A549 (cell line): ENCODE results near the gene OGFRL1. TPM values are rescaled to one million over a fixed set of nuclear protein-coding genes. Genes with fewer than 3 reads are reported as not detected.

Source experiments
- ATAC-seq, 2 experiments: fragments of 200-7000 bp in 1 of 2; fragments of >200 bp in 1 of 2; cut with Nextera tagmentation in 1 of 2; cut with Tn5 transposase in 1 of 2; 3 replicates each; pipeline versions ENCODE4 v1.8.0 to v1.9.1; 2018 to 2020; ENCODE audit warnings: mild to moderate bottlenecking in 1 of 2, moderate library complexity in 1 of 2
- CTCF ChIA-PET: fragments of 300-600 bp; sonication (Branson Sonifier 250); formaldehyde crosslinking; extraction: SDS; loops from one replicate; lab custom pipeline; 2021; ENCODE audit warnings: antibody characterized with exemption, inconsistent platforms; lab: Yijun Ruan, JAX
- POLR2A ChIA-PET: fragments of 350-600 bp; formaldehyde crosslinking; extraction: SDS; loops from one replicate; lab custom pipeline; 2021; ENCODE audit warnings: antibody characterized with exemption, inconsistent platforms; lab: Yijun Ruan, JAX
- DNase-seq, 2 experiments: peaks; one replicate each; pipeline versions ENCODE4 v3.0.0 to v3.0.0-alpha.2; 2011 to 2016; ENCODE audit warnings: low read depth in 1 of 2, low spot score in 1 of 2
- FAIRE-seq: peaks from 2 replicates; lab custom pipeline; 2011; peaks lifted over from hg19 to GRCh38; lab: Jason Lieb, UNC
- H3K27ac ChIP-seq, 2 experiments: fragments of >200 bp; sonication (Bioruptor Twin); formaldehyde crosslinking; 3 replicates each; pipeline ENCODE4 v1.5.1; 2016 to 2017
- H3K4me1 ChIP-seq: fragments of >200 bp; sonication (Bioruptor Twin); formaldehyde crosslinking; 3 replicates; pipeline ENCODE4 v1.6.1; 2016
- H3K4me2 ChIP-seq: fragments of >200 bp; sonication (Bioruptor Twin); formaldehyde crosslinking; 3 replicates; pipeline ENCODE4 v1.6.1; 2016
- H3K4me3 ChIP-seq: fragments of >200 bp; sonication (Bioruptor Twin); formaldehyde crosslinking; 3 replicates; pipeline ENCODE4 v1.5.1; 2016
- H3K9me3 ChIP-seq: fragments of >200 bp; sonication (Bioruptor Twin); formaldehyde crosslinking; 3 replicates; pipeline ENCODE4 v1.6.1; 2016
- ATOH8 ChIP-seq: fragments of 250-450 bp; sonication (Bioruptor Pico); IDR thresholded peaks from 2 replicates; pipeline ENCODE4 v1.5.0; 2020; ENCODE audit warnings: low read depth, mild to moderate bottlenecking, moderate library complexity
- CBX2 ChIP-seq: fragments of 200-600 bp; sonication (generic); IDR thresholded peaks from 2 replicates; pipeline ENCODE4 v1.6.1; 2016; ENCODE audit warnings: low read depth, mild to moderate bottlenecking, borderline replicate concordance
- CEBPB ChIP-seq, 2 experiments: fragments of >200 bp in 1 of 2; sonication (Bioruptor Twin) in 1 of 2; formaldehyde crosslinking in 1 of 2; IDR thresholded peaks; 2 replicates each; pipeline ENCODE4 v1.6.1; 2012 to 2016
- CHD4 ChIP-seq: fragments of 200-600 bp; sonication (generic); IDR thresholded peaks from 2 replicates; pipeline ENCODE4 v1.6.1; 2016; ENCODE audit warnings: antibody characterized with exemption, mild to moderate bottlenecking, borderline replicate concordance
- EP300 ChIP-seq, 2 experiments: fragments of >200 bp; sonication (Bioruptor Twin); formaldehyde crosslinking; IDR thresholded peaks; 2 replicates in 1 of 2; 3 replicates in 1 of 2; pipeline ENCODE4 v1.6.1; 2016 to 2017
- FOXS1 ChIP-seq: fragments of 250-450 bp; sonication (Bioruptor Pico); IDR thresholded peaks from 2 replicates; pipeline ENCODE4 v1.5.0; 2020; ENCODE audit warnings: mild to moderate bottlenecking, moderate library complexity
- HEYL ChIP-seq: fragments of 250-450 bp; sonication (Bioruptor Pico); IDR thresholded peaks from 2 replicates; pipeline ENCODE4 v1.8.0; 2021; ENCODE audit warnings: mild to moderate bottlenecking, moderate library complexity
- HMGXB4 ChIP-seq: fragments of 250-450 bp; sonication (Bioruptor Pico); IDR thresholded peaks from 2 replicates; pipeline ENCODE4 v1.5.0; 2021; ENCODE audit warnings: mild to moderate bottlenecking, moderate library complexity, borderline replicate concordance
- HOXB13 ChIP-seq: fragments of 250-450 bp; sonication (Bioruptor Pico); IDR thresholded peaks from 2 replicates; pipeline ENCODE4 v1.5.0; 2020; ENCODE audit warnings: low read depth, mild to moderate bottlenecking, moderate library complexity
- HOXB5 ChIP-seq: fragments of 250-450 bp; sonication (Bioruptor Pico); IDR thresholded peaks from 2 replicates; pipeline ENCODE4 v1.5.0; 2020; ENCODE audit warnings: mild to moderate bottlenecking, moderate library complexity
- JUN ChIP-seq, 2 experiments: fragments of >200 bp; sonication (Bioruptor Twin); formaldehyde crosslinking; IDR thresholded peaks; 2 replicates in 1 of 2; 3 replicates in 1 of 2; pipeline ENCODE4 v1.6.1; 2016 to 2017
- KDM5A ChIP-seq: fragments of 200-600 bp; sonication (generic); IDR thresholded peaks from 2 replicates; pipeline ENCODE4 v1.6.1; 2016; ENCODE audit warnings: antibody characterized with exemption, mild to moderate bottlenecking
- MAFK ChIP-seq: fragments of 450-650 bp; IDR thresholded peaks from 2 replicates; pipeline ENCODE4 v1.6.1; 2014; ENCODE audit not compliant: partially characterized antibody
- MYC ChIP-seq: IDR thresholded peaks from 2 replicates; pipeline ENCODE4 v1.6.1; 2012; ENCODE audit warnings: mild to moderate bottlenecking, inconsistent platforms, low read length, improper control_type of control experiment, borderline replicate concordance
- NFE2L2 ChIP-seq: fragments of 150-350 bp; conservative IDR thresholded peaks from 2 replicates; pipeline ENCODE4 v1.6.1; 2014; ENCODE audit warnings: low read length
- NR3C1 ChIP-seq: fragments of >200 bp; sonication (Bioruptor Twin); formaldehyde crosslinking; IDR thresholded peaks from 3 replicates; pipeline ENCODE4 v1.6.1; 2017
- RAD21 ChIP-seq, 2 experiments: fragments of >200 bp in 1 of 2; sonication (Bioruptor Twin) in 1 of 2; formaldehyde crosslinking in 1 of 2; IDR thresholded peaks in 1 of 2; conservative IDR thresholded peaks in 1 of 2; 2 replicates in 1 of 2; 3 replicates in 1 of 2; pipeline ENCODE4 v1.6.1; 2012 to 2018; ENCODE audit warnings: inconsistent platforms in 1 of 2
- RARB ChIP-seq: fragments of 250-450 bp; sonication (Bioruptor Pico); IDR thresholded peaks from 2 replicates; pipeline ENCODE4 v1.8.0; 2021; ENCODE audit warnings: mild to moderate bottlenecking, moderate library complexity
- RFX5 ChIP-seq: fragments of 450-650 bp; IDR thresholded peaks from 2 replicates; pipeline ENCODE4 v1.7.1; 2014; ENCODE audit warnings: antibody characterized with exemption, mild to moderate bottlenecking, moderate library complexity
- SMC3 ChIP-seq: fragments of >200 bp; sonication (Bioruptor Twin); formaldehyde crosslinking; IDR thresholded peaks from 3 replicates; pipeline ENCODE4 v1.6.1; 2018; ENCODE audit warnings: inconsistent platforms
- SREBF2 ChIP-seq: fragments of 450-650 bp; IDR thresholded peaks from 2 replicates; pipeline ENCODE4 v1.6.1; 2014; ENCODE audit warnings: mild to moderate bottlenecking, moderate library complexity
- TFCP2L1 ChIP-seq: fragments of 250-450 bp; sonication (Bioruptor Pico); IDR thresholded peaks from 2 replicates; pipeline ENCODE4 v1.5.0; 2021; ENCODE audit warnings: mild to moderate bottlenecking
- TP53 ChIP-seq: fragments of 250-450 bp; sonication (Bioruptor Pico); IDR thresholded peaks from 2 replicates; pipeline ENCODE4 v1.5.0; 2021; ENCODE audit warnings: mild to moderate bottlenecking, moderate library complexity
- ZSCAN20 ChIP-seq: fragments of 250-450 bp; sonication (Bioruptor Pico); IDR thresholded peaks from 2 replicates; pipeline ENCODE4 v1.8.0; 2022; ENCODE audit warnings: mild to moderate bottlenecking, moderate library complexity
- WGBS: methylation state at CpG from one replicate; pipeline ENCODE4 v1.1.6; 2017; ENCODE audit errors: missing lambda C conversion rate; 5-methylcytosine and 5-hydroxymethylcytosine counted together
- polyA plus RNA-seq, 4 experiments: library from polyadenylated mRNA; depleted of rRNA in 3 of 4; stranded (reverse); fragments of >200 nt; fragmentation: RNase III in 1 of 4; extraction: RNeasy Plus Mini Kit Qiagen cat#74134 plus additional on column Dnase treatment in 1 of 4; gene quantifications; 2 replicates in 3 of 4; 3 replicates in 1 of 4; pipeline ENCODE4 v1.2.3, GENCODE V29; 2011 to 2017
- TF ChIP-seq, protein P1 (sequence below): IDR thresholded peaks from 2 replicates; pipeline ENCODE4 v1.6.1; 2012
- TF ChIP-seq, protein P2 (sequence below): IDR thresholded peaks from 2 replicates; pipeline ENCODE4 v1.6.1; 2012

Gene OGFRL1
- polyA plus RNA-seq, 2 of the 4 experiments (the other 2 are of a cell fraction) = 8.0 to 15.2 TPM

DNA sequence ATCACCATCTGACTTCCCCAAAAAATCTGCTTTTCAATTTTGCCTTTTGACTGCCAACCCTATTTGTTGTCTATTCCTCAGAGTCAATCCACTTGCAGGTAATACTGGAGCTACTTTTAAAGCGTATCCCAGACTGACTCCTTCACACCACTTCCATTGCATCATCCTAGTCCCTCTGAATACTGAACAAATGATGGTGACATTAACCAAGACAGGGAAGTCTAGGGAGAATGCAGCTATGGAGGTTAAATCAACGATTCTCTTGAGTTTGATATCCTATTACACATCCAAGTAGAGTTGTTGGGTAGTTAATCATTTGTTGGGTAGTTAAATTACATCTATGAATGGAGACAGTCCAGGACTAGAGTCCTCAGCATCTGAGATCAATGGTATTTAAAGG is 2.0 kb downstream of the OGFRL1 start:
- ATAC-seq = no peak
- H3K4me1 ChIP-seq = peaks cover 56% of the 10 kb centered on the region
- DNase-seq = no peak
- ChIA-PET CTCF (interaction anchor here (1.1 kb wide), 1 partner anchor 109 kb away, joined by 3 read pairs; no protein-coding TSS in a partner anchor), POLR2A (no interaction called here)
- 46% methylated on average over 2 of the region's 2 CpGs for WGBS
- peak in 1 of 2 experiments; percentile 34; a peak in 1 of 4 replicates for TF ChIP-seq CEBPB (IDR thresholded peaks at IDR 0.05)
- TF ChIP-seq ATOH8 (CRISPR knock-in tag) = no peak
- no peak for FAIRE-seq
- H3K27ac ChIP-seq = peak overlapping the region; percentile 90 to 98; a peak in 4 of 6 replicates
- peak overlapping the region; percentile 90 for H3K4me3 ChIP-seq
- H3K4me2 ChIP-seq = peak overlapping the region; percentile 66
- no peaks in the 10 kb centered on the region for H3K9me3 ChIP-seq

- H3K4me2 ChIP-seq = peak overlapping the region; percentile 66
- H3K4me3 ChIP-seq = no peak overlapping the region
- WGBS = 74% methylated on average over 4 of the region's 4 CpGs
- no peak for FAIRE-seq
- H3K27ac ChIP-seq = peak overlapping the region in 1 of 2 experiments; percentile 98; a peak in 1 of 6 replicates
- TF ChIP-seq FOXS1 (no peak), NFE2L2 (no peak)
- TF ChIP-seq, all 56 proteins: peak for 0
- ChIA-PET CTCF (no interaction called here), POLR2A (no interaction called here)
- Histone ChIP-seq H3K9me3 (no peaks in the 10 kb centered on the region), H3K4me1 (peaks cover 56% of the 10 kb centered on the region)
- ATAC-seq = no peak
- DNase-seq = no peak
These were observed 3.4 kb downstream of the OGFRL1 start for GRCh38 chr6:71292001-71292400.

- ChIA-PET CTCF (no interaction called here), POLR2A (no interaction called here)
- H3K4me2 ChIP-seq = peak overlapping the region; percentile 38
- peaks cover 51% of the 10 kb centered on the region for H3K4me1 ChIP-seq
- H3K9me3 ChIP-seq = no peaks in the 10 kb centered on the region
- TF ChIP-seq KDM5A (no peak), TP53 (no peak)
- TF ChIP-seq, protein P1, sequence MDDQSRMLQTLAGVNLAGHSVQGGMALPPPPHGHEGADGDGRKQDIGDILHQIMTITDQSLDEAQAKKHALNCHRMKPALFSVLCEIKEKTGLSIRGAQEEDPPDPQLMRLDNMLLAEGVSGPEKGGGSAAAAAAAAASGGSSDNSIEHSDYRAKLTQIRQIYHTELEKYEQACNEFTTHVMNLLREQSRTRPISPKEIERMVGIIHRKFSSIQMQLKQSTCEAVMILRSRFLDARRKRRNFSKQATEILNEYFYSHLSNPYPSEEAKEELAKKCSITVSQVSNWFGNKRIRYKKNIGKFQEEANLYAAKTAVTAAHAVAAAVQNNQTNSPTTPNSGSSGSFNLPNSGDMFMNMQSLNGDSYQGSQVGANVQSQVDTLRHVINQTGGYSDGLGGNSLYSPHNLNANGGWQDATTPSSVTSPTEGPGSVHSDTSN = no peak
- DNase-seq = no peak
- WGBS = 17% methylated on average over 1 of the region's 1 CpG
- FAIRE-seq = no peak
- H3K4me3 ChIP-seq = no peak overlapping the region
- peak overlapping the region in 1 of 2 experiments; percentile 13; a peak in 1 of 6 replicates for H3K27ac ChIP-seq
- peak in 1 of 2 experiments; percentile 38; a peak in 2 of 6 replicates for ATAC-seq
These were observed 5.5 kb downstream of the OGFRL1 start for GRCh38 chr6:71294121-71294523.

GRCh38 chr6:71298459-71298858 is 9.8 kb downstream of the OGFRL1 start:
- DNase-seq = no peak
- ChIA-PET CTCF (interaction anchor here (0.6 to 1.2 kb wide), 2 partner anchors 108 to 146 kb away, joined by 3 read pairs; no protein-coding TSS in a partner anchor), POLR2A (no interaction called here)
- Histone ChIP-seq H3K9me3 (no peaks in the 10 kb centered on the region), H3K4me2 (no peak overlapping the region), H3K27ac (no peak overlapping the region), H3K4me1 (peaks cover 38% of the 10 kb centered on the region), H3K4me3 (no peak overlapping the region)
- TF ChIP-seq RFX5 (no peak), MYC (no peak), SMC3 (no peak), EP300 (IDR thresholded peaks at IDR 0.05) (no peak), MAFK (no peak), CHD4 (no peak), TFCP2L1 (no peak), NR3C1 (no peak), SREBF2 (no peak), RARB (CRISPR knock-in tag) (no peak), ATOH8 (CRISPR knock-in tag) (no peak), RAD21 (conservative IDR thresholded peaks at IDR 0.05 in 1 of 2, IDR thresholded peaks at IDR 0.05 in 1 of 2) (no peak), HMGXB4 (CRISPR knock-in tag) (no peak), HEYL (CRISPR knock-in tag) (no peak), JUN (IDR thresholded peaks at IDR 0.05) (no peak), CBX2 (no peak), ZSCAN20 (CRISPR knock-in tag) (no peak), HOXB13 (CRISPR knock-in tag) (no peak), HOXB5 (no peak)
- TF ChIP-seq, protein P2, sequence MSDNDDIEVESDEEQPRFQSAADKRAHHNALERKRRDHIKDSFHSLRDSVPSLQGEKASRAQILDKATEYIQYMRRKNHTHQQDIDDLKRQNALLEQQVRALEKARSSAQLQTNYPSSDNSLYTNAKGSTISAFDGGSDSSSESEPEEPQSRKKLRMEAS = no peak
- FAIRE-seq = no peak
- WGBS = 71% methylated on average over 1 of the region's 1 CpG
- no peak for ATAC-seq
